HepG2 (cell line): ENCODE results near the gene SNRPD2. TPM values are rescaled to one million over a fixed set of nuclear protein-coding genes. Genes with fewer than 3 reads are reported as not detected.

Experiments used
- CBFB ChIP-seq: sonication (generic); formaldehyde crosslinking; IDR thresholded peaks from 2 replicates; pipeline ENCODE4 v1.4.0; 2020; ENCODE audit warnings: missing genetic modification reagents
- HNRNPL ChIP-seq: fragments of 200-400 bp; formaldehyde crosslinking; IDR thresholded peaks from 2 replicates; pipeline ENCODE4 v1.6.1; 2017; ENCODE audit warnings: mild to moderate bottlenecking, low read depth, low read length
- NFAT5 ChIP-seq: sonication (generic); formaldehyde crosslinking; IDR thresholded peaks from 2 replicates; pipeline ENCODE4 v1.4.0; 2020; ENCODE audit warnings: missing genetic modification reagents
- NONO ChIP-seq, 2 experiments: fragments of 450-650 bp in 1 of 2; sonication (generic) in 1 of 2; formaldehyde crosslinking in 1 of 2; IDR thresholded peaks in 1 of 2; conservative IDR thresholded peaks in 1 of 2; 2 replicates each; pipeline versions ENCODE4 v1.6.1 to v1.8.0; 2017 to 2022; ENCODE audit warnings: mild to moderate bottlenecking in 1 of 2, missing genetic modification reagents in 1 of 2, moderate library complexity in 1 of 2
- NR2F1 ChIP-seq, 2 experiments: fragments of 450-650 bp in 1 of 2; formaldehyde crosslinking in 1 of 2; IDR thresholded peaks; 2 replicates each; pipeline versions ENCODE4 v1.5.0 to v1.6.1; 2016 to 2020; ENCODE audit warnings: mild to moderate bottlenecking in 1 of 2, missing compliant biosample characterization in 1 of 2, missing genetic modification reagents in 1 of 2, moderate library complexity in 1 of 2
- PPARG ChIP-seq: conservative IDR thresholded peaks from 2 replicates; pipeline ENCODE4 v1.6.1; 2016; ENCODE audit warnings: missing biosample characterization, missing genetic modification reagents
- RAD51 ChIP-seq: fragments of 450-650 bp; IDR thresholded peaks from 2 replicates; pipeline ENCODE4 v1.6.1; 2016; ENCODE audit warnings: borderline replicate concordance
- SAFB2 ChIP-seq: sonication (generic); formaldehyde crosslinking; IDR thresholded peaks from 2 replicates; pipeline ENCODE4 v1.5.1; 2020; ENCODE audit warnings: missing genetic modification reagents, low read depth, mild to moderate bottlenecking, borderline replicate concordance
- SKIL ChIP-seq: sonication (generic); formaldehyde crosslinking; IDR thresholded peaks from 2 replicates; pipeline ENCODE4 v1.8.0; 2022; ENCODE audit warnings: missing genetic modification reagents, mild to moderate bottlenecking, moderate library complexity, borderline replicate concordance
- STAT5B ChIP-seq: sonication (generic); formaldehyde crosslinking; IDR thresholded peaks from 2 replicates; pipeline ENCODE4 v1.4.0; 2020; ENCODE audit warnings: missing genetic modification reagents
- ZBTB34 ChIP-seq: sonication (generic); formaldehyde crosslinking; IDR thresholded peaks from 2 replicates; pipeline ENCODE4 v1.8.0; 2022; ENCODE audit warnings: mild to moderate bottlenecking, missing genetic modification reagents
- ZNF263 ChIP-seq: sonication (generic); formaldehyde crosslinking; IDR thresholded peaks from 2 replicates; pipeline ENCODE4 v1.4.0; 2020; ENCODE audit warnings: missing genetic modification reagents
- ZNF557 ChIP-seq: sonication (generic); formaldehyde crosslinking; IDR thresholded peaks from 2 replicates; pipeline ENCODE4 v1.4.0; 2020; ENCODE audit warnings: missing genetic modification reagents
- ZNF572 ChIP-seq: sonication (generic); formaldehyde crosslinking; IDR thresholded peaks from 2 replicates; pipeline ENCODE4 v1.5.1; 2020; ENCODE audit warnings: mild to moderate bottlenecking, missing genetic modification reagents
- ZNF687 ChIP-seq: sonication (generic); formaldehyde crosslinking; IDR thresholded peaks from 2 replicates; pipeline ENCODE4 v1.5.1; 2020; ENCODE audit warnings: mild to moderate bottlenecking, missing genetic modification reagents, moderate library complexity
- ZSCAN9 ChIP-seq: IDR thresholded peaks from 2 replicates; pipeline ENCODE4 v1.6.1; 2016; ENCODE audit warnings: borderline replicate concordance
- polyA plus RNA-seq, 8 experiments: library from polyadenylated mRNA; depleted of rRNA in 3 of 8; stranded (reverse) in 7 of 8; unstranded in 1 of 8; fragments of >200 nt; fragmentation: Illumina TruSeq in 4 of 8; extraction: Trizol in 4 of 8; gene quantifications; 2 replicates each; pipeline versions ENCODE4 v1.2.1 to v1.2.3, GENCODE V29; 2011 to 2016; ENCODE audit warnings: low read depth in 4 of 8, missing spikeins in 1 of 8, mixed read lengths in 1 of 8; ENCODE audit not compliant: insufficient read depth in 1 of 8
- total RNA-seq, 5 experiments: library from RNA; depleted of rRNA; stranded (reverse); fragments of >200 nt; fragmentation: Illumina TruSeq; extraction: Trizol; gene quantifications; 2 replicates each; pipeline ENCODE4 v1.2.3, GENCODE V29; 2016; ENCODE audit warnings: low read depth in 1 of 5

Gene SNRPD2
- total and polyA plus RNA-seq, 2 of the 13 experiments (the other 11 are each of a cell fraction or from before 2014, with no cell fraction given) = 299 to 485 TPM

DNA sequence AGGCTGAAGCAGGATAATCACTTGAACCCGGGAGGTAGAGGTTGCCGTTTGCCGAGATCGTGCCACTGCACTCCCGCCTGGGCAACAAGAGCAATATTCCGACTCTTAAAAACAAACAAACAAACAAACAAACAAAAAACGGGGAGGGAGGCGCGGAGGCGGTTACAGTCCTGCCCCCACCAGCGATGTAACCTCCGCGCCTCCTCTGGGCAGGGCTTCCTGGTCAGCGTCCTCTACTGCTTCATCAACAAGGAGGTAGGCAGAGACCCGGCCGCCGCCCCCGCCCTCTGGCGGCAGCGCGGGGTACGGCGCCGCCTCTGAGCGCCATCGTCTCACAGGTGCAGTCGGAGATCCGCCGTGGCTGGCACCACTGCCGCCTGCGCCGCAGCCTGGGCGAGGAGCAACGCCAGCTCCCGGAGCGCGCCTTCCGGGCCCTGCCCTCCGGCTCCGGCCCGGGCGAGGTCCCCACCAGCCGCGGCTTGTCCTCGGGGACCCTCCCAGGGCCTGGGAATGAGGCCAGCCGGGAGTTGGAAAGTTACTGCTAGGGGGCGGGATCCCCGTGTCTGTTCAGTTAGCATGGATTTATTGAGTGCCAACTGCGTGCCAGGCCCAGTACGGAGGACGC lies 10.2 kb downstream of the SNRPD2 start (continued):
- TF ChIP-seq SKIL (no peak), ZNF687 (peak; percentile 87), ZSCAN9 (CRISPR knock-in tag) (no peak), HNRNPL (peak; percentile 77; the same call in 1 of the 2 replicates), PPARG (0 out of 2 replicates have a peak, but pooled peaks have one; percentile 18), ZBTB34 (CRISPR knock-in tag) (no peak), CBFB (peak; percentile 58; the same call in 1 of the 2 replicates), ZNF263 (CRISPR knock-in tag) (no peak), STAT5B (CRISPR knock-in tag) (no peak), ZNF557 (no peak), NR2F1 (CRISPR knock-in tag; IDR thresholded peaks at IDR 0.05) (no peak), NONO (IDR thresholded peaks at IDR 0.05) (no peak), NONO (CRISPR knock-in tag; conservative IDR thresholded peaks at IDR 0.05) (no peak; the same call in 1 of the 2 replicates), SAFB2 (CRISPR knock-in tag) (peak; percentile 76; the same call in 1 of the 2 replicates), ZNF572 (CRISPR knock-in tag) (no peak), NFAT5 (CRISPR knock-in tag) (no peak), RAD51 (no peak)
